ENCODE results near the gene AOPEP.

DNA sequence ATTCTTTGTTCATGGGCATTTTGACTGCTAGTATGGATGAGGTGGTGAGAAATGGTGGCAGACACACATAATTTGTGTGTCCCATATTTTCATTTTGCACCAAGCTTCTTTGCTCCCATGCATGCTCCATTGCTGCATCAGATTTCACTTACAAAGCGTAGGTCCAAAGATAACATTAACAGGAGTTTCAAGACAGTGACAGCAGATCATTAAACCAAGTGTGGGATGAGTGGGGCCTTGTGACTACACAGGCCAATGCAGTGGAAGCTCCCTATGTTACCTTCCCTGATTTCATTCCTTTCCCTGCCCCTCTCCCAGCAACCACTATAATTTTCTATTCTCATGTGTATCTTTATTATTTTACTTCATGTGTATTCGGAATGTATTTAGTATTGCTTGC, 142.0 kb downstream of the AOPEP start:
- TF ChIP-seq, protein P1, sequence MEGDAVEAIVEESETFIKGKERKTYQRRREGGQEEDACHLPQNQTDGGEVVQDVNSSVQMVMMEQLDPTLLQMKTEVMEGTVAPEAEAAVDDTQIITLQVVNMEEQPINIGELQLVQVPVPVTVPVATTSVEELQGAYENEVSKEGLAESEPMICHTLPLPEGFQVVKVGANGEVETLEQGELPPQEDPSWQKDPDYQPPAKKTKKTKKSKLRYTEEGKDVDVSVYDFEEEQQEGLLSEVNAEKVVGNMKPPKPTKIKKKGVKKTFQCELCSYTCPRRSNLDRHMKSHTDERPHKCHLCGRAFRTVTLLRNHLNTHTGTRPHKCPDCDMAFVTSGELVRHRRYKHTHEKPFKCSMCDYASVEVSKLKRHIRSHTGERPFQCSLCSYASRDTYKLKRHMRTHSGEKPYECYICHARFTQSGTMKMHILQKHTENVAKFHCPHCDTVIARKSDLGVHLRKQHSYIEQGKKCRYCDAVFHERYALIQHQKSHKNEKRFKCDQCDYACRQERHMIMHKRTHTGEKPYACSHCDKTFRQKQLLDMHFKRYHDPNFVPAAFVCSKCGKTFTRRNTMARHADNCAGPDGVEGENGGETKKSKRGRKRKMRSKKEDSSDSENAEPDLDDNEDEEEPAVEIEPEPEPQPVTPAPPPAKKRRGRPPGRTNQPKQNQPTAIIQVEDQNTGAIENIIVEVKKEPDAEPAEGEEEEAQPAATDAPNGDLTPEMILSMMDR (IDR thresholded peaks at IDR 0.05): no peak
- TF ChIP-seq POLR2A (IDR thresholded peaks at IDR 0.05): no peak
- no peak for TF ChIP-seq EP300 (IDR thresholded peaks at IDR 0.05)
